Naive thymus-derived CD4-positive, alpha-beta T cell (primary cell): ENCODE results near the gene AP1M1. TPM values are rescaled to one million over a fixed set of nuclear protein-coding genes. Genes with fewer than 3 reads are reported as not detected.

Experiments
- ATAC-seq: fragments of 150-1000 bp; cut with Tn5 transposase; 2 replicates; pipeline ENCODE4 v1.10.0; 2021; ENCODE audit warnings: mild to moderate bottlenecking, moderate library complexity
- CTCF ChIA-PET: fragments of 350-600 bp; sonication (Branson Sonifier 250); formaldehyde crosslinking; loops from one replicate; lab custom pipeline; 2021; ENCODE audit warnings: antibody characterized with exemption; lab: Charles Lee
- POLR2A ChIA-PET: fragments of 350-600 bp; sonication (Branson Sonifier 250); formaldehyde crosslinking; loops from one replicate; lab custom pipeline; 2021; ENCODE audit warnings: antibody characterized with exemption, inconsistent platforms; lab: Charles Lee
- DNase-seq, 9 donors: peaks; one replicate each; pipeline versions ENCODE4 v3.0.0 to v3.0.0-alpha.2; 2020 to 2022; ENCODE audit warnings: mixed read lengths in 1 of 9
- H3K27ac ChIP-seq: one replicate; pipeline ENCODE4 v1.7.0; 2013; ENCODE audit warnings: mild to moderate bottlenecking, low read depth, low read length, moderate library complexity
- H3K27me3 ChIP-seq, 2 donors: one replicate each; pipeline ENCODE4 v1.7.0; 2013; ENCODE audit warnings: low read length in 2 of 2, mild to moderate bottlenecking in 2 of 2, moderate library complexity in 2 of 2; ENCODE audit not compliant: control insufficient read depth in 2 of 2, insufficient read depth in 2 of 2
- H3K36me3 ChIP-seq, 3 experiments: 1 replicate in 2 of 3; 2 replicates in 1 of 3; pipeline ENCODE4 v1.7.0; 2013; ENCODE audit warnings: low read length in 3 of 3, mild to moderate bottlenecking in 3 of 3, moderate library complexity in 1 of 3; ENCODE audit not compliant: insufficient read depth in 3 of 3, control insufficient read depth in 2 of 3
- H3K4me1 ChIP-seq, 2 donors: one replicate each; pipeline ENCODE4 v1.7.0; 2013; ENCODE audit warnings: low read length in 2 of 2, mild to moderate bottlenecking in 2 of 2, moderate library complexity in 1 of 2; ENCODE audit not compliant: control insufficient read depth in 2 of 2, insufficient read depth in 2 of 2
- H3K4me3 ChIP-seq: 2 replicates; pipeline ENCODE4 v1.7.0; 2013; ENCODE audit warnings: mild to moderate bottlenecking, low read length
- H3K9me3 ChIP-seq, 3 experiments: 1 replicate in 2 of 3; 2 replicates in 1 of 3; pipeline ENCODE4 v1.7.0; 2013; ENCODE audit warnings: low read length in 3 of 3; ENCODE audit not compliant: control insufficient read depth in 2 of 3
- H3K27ac Mint-ChIP-seq, 9 donors: one replicate each; pipeline ENCODE4 v1.8.0; 2020 to 2022; ENCODE audit warnings: mixed read lengths in 9 of 9, mild to moderate bottlenecking in 8 of 9, moderate library complexity in 5 of 9, inconsistent platforms in 2 of 9
- H3K27me3 Mint-ChIP-seq, 5 donors: one replicate each; pipeline ENCODE4 v1.8.0; 2021 to 2022; ENCODE audit warnings: mixed read lengths in 5 of 5, mild to moderate bottlenecking in 1 of 5
- H3K36me3 Mint-ChIP-seq, 5 donors: one replicate each; pipeline ENCODE4 v1.8.0; 2020 to 2022; ENCODE audit warnings: mixed read lengths in 5 of 5, mild to moderate bottlenecking in 3 of 5, inconsistent platforms in 1 of 5
- H3K4me1 Mint-ChIP-seq, 7 donors: one replicate each; pipeline ENCODE4 v1.8.0; 2020 to 2022; ENCODE audit warnings: mixed read lengths in 7 of 7, mild to moderate bottlenecking in 3 of 7, inconsistent platforms in 1 of 7
- H3K4me3 Mint-ChIP-seq, 10 donors: one replicate each; pipeline ENCODE4 v1.8.0; 2020 to 2022; ENCODE audit warnings: mild to moderate bottlenecking in 10 of 10, mixed read lengths in 10 of 10, moderate library complexity in 6 of 10, inconsistent platforms in 2 of 10
- H3K9me3 Mint-ChIP-seq, 11 donors: one replicate each; pipeline ENCODE4 v1.8.0; 2020 to 2022; ENCODE audit warnings: mixed read lengths in 11 of 11, mild to moderate bottlenecking in 4 of 11, inconsistent platforms in 1 of 11, moderate library complexity in 1 of 11
- intact Hi-C, 2 donors: fragments of 100-400 bp; cut with micrococcal nuclease; formaldehyde crosslinking; loops; one replicate each; pipeline ENCODE4 v1.15.1; 2023
- polyA plus RNA-seq, 2 donors: library from polyadenylated mRNA; unstranded; fragments of 300-500 nt; fragmentation: Illumina TruSeq; gene quantifications; one replicate each; pipeline ENCODE4 v1.2.3, GENCODE V29; 2021
- total RNA-seq, 6 experiments: library from RNA in 5 of 6; stranded (reverse) in 5 of 6; gene quantifications; 1 replicate in 5 of 6; 2 replicates in 1 of 6; pipeline ENCODE4 v1.2.3 and lab custom pipeline; 2021 to 2026

AP1M1 gene
- total and polyA plus RNA-seq, 7 experiments from 2014 or later: 94.9 to 169 (median 134) TPM

DNA sequence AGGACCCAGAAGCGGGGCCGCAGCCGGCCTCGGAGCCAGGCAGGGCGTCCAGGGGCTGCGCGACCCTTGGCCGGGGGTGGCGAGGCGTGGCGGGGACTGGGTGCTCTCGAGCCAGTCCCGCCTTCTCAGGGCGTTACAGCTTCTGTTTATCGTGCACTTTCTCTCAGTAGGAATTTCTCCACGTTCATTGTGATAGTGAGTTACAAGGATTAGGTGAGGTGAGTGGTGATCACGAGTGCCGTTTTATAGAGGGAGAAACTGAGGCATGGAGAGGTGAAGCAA, 600 bp downstream of the AP1M1 start:
- H3K27me3 Mint-ChIP-seq: no peaks in the 10 kb centered on the region
- H3K36me3 Mint-ChIP-seq: peaks cover 0 to 24% (median 12%) of the 10 kb centered on the region in 5 donors
- H3K9me3 Mint-ChIP-seq: no peaks in the 10 kb centered on the region
- DNase-seq (peak in 1 of 9 donors; percentile 11), ATAC-seq (no peak)
- Histone ChIP-seq H3K27me3 (no peaks in the 10 kb centered on the region), H3K27ac (peak overlapping the region; percentile 95), H3K36me3 (peaks cover 0 to 41% (median 0%) of the 10 kb centered on the region in 3 experiments), H3K4me3 (peak overlapping the region; percentile 99), H3K9me3 (no peaks in the 10 kb centered on the region), H3K4me1 (peaks cover 16 to 23% of the 10 kb centered on the region in 2 donors)
- H3K27ac Mint-ChIP-seq: peak overlapping the region in 8 of 9 donors; percentile 61 to 95 (median 90)
- ChIA-PET POLR2A (interaction anchor here (0.5 to 2.4 kb wide), 13 partner anchors 9 to 174 kb away, joined by 3 to 10 read pairs (median 5); partner anchors contain the start of genes FAM32A and KLF2), CTCF (interaction anchor here (0.6 to 0.9 kb wide), 3 partner anchors 16 to 637 kb away, joined by 3 read pairs; no protein-coding TSS in a partner anchor)
- intact Hi-C loops: loop anchor here in 1 of 2 donors (5.0 kb wide), 1 partner anchor 274 kb away; the partner anchor contains the start of gene EPS15L1
- peaks cover 39 to 50% (median 47%) of the 10 kb centered on the region in 7 donors for H3K4me1 Mint-ChIP-seq
- H3K4me3 Mint-ChIP-seq: peak overlapping the region; percentile 81 to 90 (median 88)

DNA sequence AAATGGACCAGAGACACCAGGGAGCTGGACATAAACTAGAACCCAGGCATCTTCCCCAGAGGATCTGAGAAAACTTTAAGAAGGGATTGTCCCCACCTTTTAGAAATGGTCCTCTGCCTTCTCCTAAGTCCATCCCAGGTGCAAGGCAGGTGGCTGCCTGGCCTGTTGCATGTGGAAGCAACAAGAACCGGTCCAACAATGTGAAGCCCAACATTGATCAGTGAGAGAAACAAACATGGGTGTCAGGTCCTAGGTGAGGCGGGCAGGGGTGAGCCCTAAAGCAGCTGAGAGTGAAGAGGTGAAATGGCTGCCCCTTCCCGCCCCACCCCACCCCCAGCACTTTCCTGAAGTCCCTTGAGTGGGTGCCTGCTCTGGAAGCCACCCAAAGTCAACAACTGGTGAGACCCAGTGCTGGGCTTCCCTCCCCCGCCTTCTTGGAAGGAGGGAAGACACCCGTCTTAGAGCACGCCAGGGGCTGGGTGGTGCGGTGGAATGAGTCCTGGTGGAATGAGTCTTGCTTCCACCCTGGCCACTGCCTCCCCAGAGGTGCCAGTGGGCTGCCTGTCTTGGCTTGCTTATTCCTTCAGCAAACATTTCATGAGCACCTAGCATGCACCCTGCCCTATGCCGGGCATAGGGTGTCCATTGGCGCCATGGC, 1.7 kb downstream of the AP1M1 start:
- intact Hi-C loops: loop anchor here in 1 of 2 donors (5.0 kb wide), 1 partner anchor 273 kb away; the partner anchor contains the start of gene EPS15L1
- peaks cover 0 to 25% (median 12%) of the 10 kb centered on the region in 5 donors for H3K36me3 Mint-ChIP-seq
- H3K4me1 ChIP-seq: peaks cover 16 to 23% of the 10 kb centered on the region in 2 donors
- ATAC-seq: no peak
- H3K4me1 Mint-ChIP-seq: peaks cover 39 to 50% (median 47%) of the 10 kb centered on the region in 7 donors
- H3K27me3 Mint-ChIP-seq: no peaks in the 10 kb centered on the region
- ChIA-PET CTCF (interaction anchor here (0.6 kb wide), 1 partner anchor 122 kb away, joined by 4 read pairs; no protein-coding TSS in a partner anchor), POLR2A (interaction anchor here (0.8 to 2.4 kb wide), 6 partner anchors 15 to 173 kb away, joined by 3 to 7 read pairs (median 4); partner anchors contain the start of gene KLF2)
- H3K36me3 ChIP-seq: peaks cover 2 to 48% (median 9%) of the 10 kb centered on the region in 3 experiments
- DNase-seq: no peak
- no peaks in the 10 kb centered on the region for H3K9me3 ChIP-seq
- H3K27me3 ChIP-seq: no peaks in the 10 kb centered on the region
- peak overlapping the region in 8 of 9 donors; percentile 68 to 95 (median 89) for H3K27ac Mint-ChIP-seq
- peak overlapping the region; percentile 99 for H3K4me3 ChIP-seq
- peak overlapping the region; percentile 81 to 90 (median 88) for H3K4me3 Mint-ChIP-seq
- no peaks in the 10 kb centered on the region for H3K9me3 Mint-ChIP-seq
- H3K27ac ChIP-seq: peak overlapping the region; percentile 95

DNA sequence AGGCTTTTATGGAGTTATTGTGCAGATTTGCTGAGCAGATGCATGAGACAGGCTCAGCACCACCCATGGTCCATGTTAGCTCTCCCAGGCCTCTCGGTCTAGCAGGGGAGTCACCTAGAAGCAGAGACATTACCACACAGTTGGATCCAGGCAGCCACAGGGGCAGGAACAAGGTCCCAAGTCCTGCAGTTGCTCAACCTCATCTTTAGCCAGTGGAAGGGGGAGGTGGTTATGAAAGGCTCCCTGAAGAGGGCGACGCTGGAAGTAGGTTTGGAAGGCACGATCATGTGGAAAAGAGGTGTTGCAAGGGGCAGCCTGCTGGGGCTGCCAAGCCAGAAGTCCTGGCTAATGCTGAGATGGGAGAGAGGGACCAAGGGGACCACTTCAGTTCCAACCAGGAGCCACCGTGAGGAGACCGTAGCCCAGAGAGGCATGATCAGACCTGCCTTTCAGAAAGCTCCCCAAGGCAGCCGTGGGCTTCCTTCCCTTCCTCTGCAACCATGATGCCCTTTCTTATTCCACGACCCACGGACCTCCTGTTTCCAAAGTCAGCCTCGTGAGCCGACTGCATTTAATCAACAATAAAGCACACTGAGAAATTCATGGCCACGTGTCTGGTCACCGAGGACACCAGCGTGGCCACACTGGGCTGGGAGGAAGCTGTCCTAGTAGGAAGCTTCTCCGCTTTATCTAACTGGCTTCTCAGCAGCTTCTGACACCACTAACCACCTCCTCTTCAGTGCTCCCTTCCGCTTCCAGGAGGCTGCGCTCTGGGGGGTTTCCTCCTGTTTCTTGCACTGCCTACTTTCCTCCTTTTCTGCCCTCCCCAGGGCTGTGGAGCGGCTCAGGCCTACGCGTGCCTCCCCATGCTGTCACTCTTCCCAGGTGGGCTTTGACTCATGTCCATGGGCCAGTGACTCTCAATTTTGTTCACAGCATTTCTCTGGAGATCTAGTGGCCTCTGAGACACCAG, 2.6 kb downstream of the AP1M1 start:
- ATAC-seq (no peak), DNase-seq (no peak)
- no peaks in the 10 kb centered on the region for H3K27me3 Mint-ChIP-seq
- intact Hi-C loops: loop anchor here in 1 of 2 donors (1.0 kb wide), 1 partner anchor 17 kb away; no protein-coding TSS in a partner anchor
- POLR2A ChIA-PET: interaction anchor here (0.8 to 1.5 kb wide), 4 partner anchors 11 to 128 kb away, joined by 3 to 5 read pairs (median 3); partner anchors contain the start of gene KLF2
- Histone ChIP-seq H3K9me3 (no peaks in the 10 kb centered on the region), H3K4me3 (no peak overlapping the region), H3K4me1 (peaks cover 16 to 23% of the 10 kb centered on the region in 2 donors), H3K27ac (no peak overlapping the region), H3K27me3 (no peaks in the 10 kb centered on the region), H3K36me3 (peaks cover 4 to 55% (median 11%) of the 10 kb centered on the region in 3 experiments)
- no peaks in the 10 kb centered on the region for H3K9me3 Mint-ChIP-seq
- CTCF ChIA-PET: interaction anchor here (0.6 kb wide), 2 partner anchors 67 to 123 kb away, joined by 3 to 4 read pairs; no protein-coding TSS in a partner anchor
- H3K4me3 Mint-ChIP-seq: peak overlapping the region; percentile 16 to 70 (median 42)
- H3K4me1 Mint-ChIP-seq: peaks cover 39 to 50% (median 47%) of the 10 kb centered on the region in 7 donors
- peaks cover 0 to 25% (median 12%) of the 10 kb centered on the region in 5 donors for H3K36me3 Mint-ChIP-seq
- H3K27ac Mint-ChIP-seq: peak overlapping the region; percentile 44 to 85 (median 62)

DNA sequence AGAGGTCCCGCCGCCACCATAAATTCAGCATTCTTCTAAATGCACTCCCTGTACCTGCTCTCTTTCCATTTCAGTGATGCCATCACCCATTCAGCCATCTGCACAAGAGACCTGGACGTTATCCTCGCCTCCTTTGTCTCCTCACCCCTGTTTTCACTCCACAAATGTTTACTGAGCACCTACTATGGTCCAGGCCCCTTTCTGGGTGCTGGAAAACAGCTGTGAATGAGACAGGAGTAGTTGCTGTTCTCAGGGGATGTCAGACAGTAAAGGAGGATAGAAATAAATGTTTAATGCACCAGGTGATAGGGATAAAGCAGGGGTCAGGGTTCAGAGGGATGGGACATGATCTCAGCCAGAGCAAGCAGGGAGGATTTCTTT, 3.3 kb downstream of the AP1M1 start:
- H3K4me1 Mint-ChIP-seq: peaks cover 39 to 50% (median 47%) of the 10 kb centered on the region in 7 donors
- H3K27ac Mint-ChIP-seq: peak overlapping the region in 7 of 9 donors; percentile 4 to 85 (median 55)
- peaks cover 0 to 25% (median 12%) of the 10 kb centered on the region in 5 donors for H3K36me3 Mint-ChIP-seq
- Histone ChIP-seq H3K9me3 (no peaks in the 10 kb centered on the region), H3K4me1 (peaks cover 16 to 23% of the 10 kb centered on the region in 2 donors), H3K27ac (no peak overlapping the region), H3K36me3 (peaks cover 4 to 61% (median 11%) of the 10 kb centered on the region in 3 experiments), H3K4me3 (no peak overlapping the region), H3K27me3 (no peaks in the 10 kb centered on the region)
- ChIA-PET POLR2A (interaction anchor here (0.6 to 1.0 kb wide), 5 partner anchors 11 to 227 kb away, joined by 3 to 4 read pairs (median 3); no protein-coding TSS in a partner anchor), CTCF (no interaction called here)
- ATAC-seq (no peak), DNase-seq (no peak)
- intact Hi-C loops: loop anchor here in 1 of 2 donors (1.0 kb wide), 1 partner anchor 16 kb away; no protein-coding TSS in a partner anchor
- peak overlapping the region in 8 of 10 donors; percentile 10 to 70 (median 39) for H3K4me3 Mint-ChIP-seq
- no peaks in the 10 kb centered on the region for H3K9me3 Mint-ChIP-seq
- no peaks in the 10 kb centered on the region for H3K27me3 Mint-ChIP-seq

DNA sequence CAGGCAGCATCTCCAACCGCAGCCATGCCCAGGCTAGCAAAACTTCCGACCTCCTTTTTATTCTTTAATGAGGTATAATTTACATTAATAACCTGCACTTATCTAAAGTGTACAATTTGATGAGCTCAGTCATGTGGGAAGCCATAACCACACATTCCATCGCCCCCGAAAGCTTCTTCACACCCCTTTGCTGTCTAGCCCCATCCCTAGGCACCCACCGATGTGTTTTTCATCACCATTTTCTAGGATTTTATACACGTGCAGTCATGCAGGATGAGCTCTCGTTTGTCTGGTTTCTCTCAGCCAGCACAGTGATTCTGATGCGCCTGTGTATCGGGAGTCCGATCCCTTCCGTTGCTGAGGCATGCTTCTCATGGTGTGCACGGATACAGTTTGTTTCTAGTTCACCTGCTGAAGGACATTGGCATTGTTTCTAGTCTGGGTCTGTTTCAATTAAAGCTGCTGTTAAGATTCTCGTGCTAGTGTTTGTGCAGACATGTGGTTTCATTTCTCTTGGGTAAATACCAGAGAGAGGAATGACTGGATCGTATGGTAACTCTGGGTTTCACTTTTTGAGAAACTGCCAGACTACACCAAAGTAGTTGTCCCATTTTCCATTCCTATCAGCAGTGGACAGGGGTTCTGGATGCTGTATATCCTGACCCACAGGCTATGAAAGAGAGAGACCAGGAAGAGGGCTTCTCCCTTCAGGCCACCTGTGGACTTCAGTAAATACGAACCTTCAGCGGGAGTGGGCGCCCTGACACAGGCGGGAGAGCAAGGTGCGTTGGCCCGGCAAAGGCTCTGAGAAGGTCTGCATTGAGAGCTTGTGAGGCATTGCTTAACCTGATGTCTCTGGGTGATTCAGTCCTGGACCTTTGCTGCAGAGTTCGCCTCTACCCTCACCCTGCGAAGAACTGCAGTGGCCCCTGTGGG, 4.9 kb downstream of the AP1M1 start:
- peaks cover 43 to 55% (median 52%) of the 10 kb centered on the region in 7 donors for H3K4me1 Mint-ChIP-seq

More for the DNA sequence above, 4.9 kb downstream of the AP1M1 start:
- ATAC-seq (no peak), DNase-seq (no peak)
- Mint-ChIP-seq H3K27me3 (no peaks in the 10 kb centered on the region), H3K4me3 (no peak overlapping the region), H3K36me3 (peaks cover 6 to 33% (median 19%) of the 10 kb centered on the region in 5 donors), H3K27ac (peak overlapping the region in 6 of 9 donors; percentile 7 to 65 (median 54)), H3K9me3 (no peaks in the 10 kb centered on the region)
- intact Hi-C loops: no loop called here
- Histone ChIP-seq H3K27ac (no peak overlapping the region), H3K4me1 (peaks cover 10 to 15% of the 10 kb centered on the region in 2 donors), H3K9me3 (no peaks in the 10 kb centered on the region), H3K27me3 (no peaks in the 10 kb centered on the region), H3K36me3 (peaks cover 4 to 76% (median 11%) of the 10 kb centered on the region in 3 experiments), H3K4me3 (no peak overlapping the region)
- POLR2A ChIA-PET: interaction anchor here (0.6 to 1.7 kb wide), 4 partner anchors 16 to 180 kb away, joined by 3 to 5 read pairs (median 3); partner anchors contain the start of gene KLF2
- CTCF ChIA-PET: no interaction called here
